HG02610 (cell line): ENCODE measurements around the gene GUCA2B.

Source experiments
- ATAC-seq: cut with Tn5 transposase; IDR thresholded peaks from one replicate; pipeline ENCODE4 v1.9.1; 2021; ENCODE audit warnings: mild to moderate bottlenecking, moderate library complexity; ENCODE audit not compliant: unreplicated experiment

Gene GUCA2B

GRCh38 chr1:42152907-42153600 lies at the start of gene GUCA2B:
GUCA2B (plus strand) TSS chr1:42153410; CDS start chr1:42153451, 41 bp downstream.
- no peak for ATAC-seq

DNA sequence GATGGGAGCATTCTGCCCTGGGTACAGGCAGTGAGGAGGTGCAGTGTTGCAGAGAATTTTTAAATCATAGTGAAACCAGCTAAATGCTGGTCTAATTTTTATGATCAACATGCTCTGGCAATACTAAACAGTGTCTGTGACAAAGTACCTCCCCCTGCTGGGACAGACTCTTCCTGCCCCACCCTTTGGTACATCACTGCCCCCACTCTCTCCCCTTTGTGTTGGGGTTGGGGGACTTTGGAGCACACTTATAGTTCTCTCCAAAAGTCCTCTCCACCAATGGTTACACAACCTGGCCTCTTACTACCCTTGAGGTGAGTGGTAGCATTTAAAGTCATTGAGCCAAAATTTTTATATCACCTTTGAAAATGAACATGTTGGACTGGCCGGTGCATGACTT lies 48.2 kb upstream of the GUCA2B start:
- ATAC-seq = no peak

DNA sequence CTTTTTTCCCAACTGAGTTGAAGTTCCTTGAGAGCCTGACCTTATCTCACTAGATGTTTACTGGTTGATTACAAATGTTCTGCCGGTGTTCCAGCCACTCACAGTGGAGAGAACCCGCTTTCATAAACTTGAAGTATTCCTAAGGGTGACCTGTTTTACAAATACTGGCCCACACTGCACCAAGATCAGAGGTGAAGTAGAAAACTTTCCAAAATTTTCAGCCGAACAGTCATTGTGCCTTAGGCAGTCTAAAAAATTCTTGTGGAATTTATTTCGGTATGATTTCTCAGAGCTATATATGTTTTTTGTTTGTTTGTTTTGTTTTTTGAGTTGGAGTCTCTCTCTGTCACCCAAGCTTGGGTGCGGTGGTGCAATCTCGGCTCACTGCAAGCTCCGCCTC lies 44.9 kb upstream of the GUCA2B start:
- no peak for ATAC-seq

GRCh38 chr1:42109600-42109999 lies 43.6 kb upstream of the GUCA2B start:
- no peak for ATAC-seq

DNA sequence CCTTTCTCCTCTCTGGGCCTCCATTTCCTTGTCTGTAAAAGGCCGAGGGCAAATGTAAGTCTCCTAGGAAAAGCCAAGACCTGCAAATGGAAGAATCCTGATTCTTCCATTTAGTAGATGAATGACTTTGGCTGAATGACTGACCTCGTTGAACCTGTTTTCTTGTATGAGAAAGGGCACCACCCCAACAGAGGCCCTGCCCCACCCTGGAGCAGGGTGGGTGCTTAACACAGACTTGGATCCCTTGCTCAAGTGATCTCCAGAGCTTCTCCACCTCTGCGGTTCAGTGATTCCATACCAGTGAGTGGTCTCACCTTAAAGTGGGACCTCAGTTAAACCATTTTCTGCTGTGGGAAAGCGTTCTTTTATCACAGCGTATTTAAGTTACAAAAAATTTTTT lies 39.0 kb upstream of the GUCA2B start:
- ATAC-seq = no peak

DNA sequence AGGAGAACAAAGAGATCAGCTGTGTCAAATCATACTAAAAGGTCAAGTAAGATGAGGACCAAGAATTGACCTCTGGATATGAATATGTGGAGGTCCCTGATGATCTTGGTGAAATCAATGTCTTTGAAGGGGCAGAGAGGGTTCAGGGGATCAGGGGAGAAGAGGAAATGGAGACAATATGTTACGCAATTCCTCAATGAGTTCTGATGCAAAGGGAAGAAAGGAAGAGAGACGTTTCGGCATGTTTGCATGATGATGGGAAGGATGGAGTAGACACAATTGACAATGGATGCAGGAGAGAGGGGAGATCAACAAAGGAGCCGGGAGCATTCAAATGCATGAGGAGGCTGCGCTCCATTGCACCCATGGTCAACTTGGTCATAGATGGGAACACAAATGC lies 36.0 kb upstream of the GUCA2B start:
- no peak for ATAC-seq

GRCh38 chr1:42118125-42118524 lies 35.1 kb upstream of the GUCA2B start:
- ATAC-seq = no peak

GRCh38 chr1:42122408-42122807 lies 30.8 kb upstream of the GUCA2B start:
- ATAC-seq = no peak

DNA sequence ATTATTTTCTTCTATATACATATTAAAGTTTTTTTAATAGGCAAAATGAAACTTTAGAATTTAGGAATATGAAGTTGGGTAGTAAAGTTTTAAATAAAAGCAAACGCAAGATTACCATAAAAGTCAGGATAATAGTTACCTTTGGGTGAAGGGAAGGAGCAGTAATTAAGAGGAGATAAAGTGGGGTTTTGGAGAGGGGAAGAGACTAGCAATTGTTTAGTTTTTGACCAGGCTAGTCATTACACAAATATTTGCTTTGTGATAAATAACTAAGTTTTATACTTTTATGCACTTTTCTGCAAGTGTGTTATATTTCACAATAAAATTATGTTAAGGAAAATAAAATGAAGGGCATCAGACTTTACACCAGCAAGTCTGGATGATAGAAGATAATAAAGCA lies 27.7 kb upstream of the GUCA2B start:
- no peak for ATAC-seq

GRCh38 chr1:42127767-42128166 lies 25.4 kb upstream of the GUCA2B start:
- no peak for ATAC-seq

GRCh38 chr1:42128499-42128898 lies 24.7 kb upstream of the GUCA2B start:
- no peak for ATAC-seq

DNA sequence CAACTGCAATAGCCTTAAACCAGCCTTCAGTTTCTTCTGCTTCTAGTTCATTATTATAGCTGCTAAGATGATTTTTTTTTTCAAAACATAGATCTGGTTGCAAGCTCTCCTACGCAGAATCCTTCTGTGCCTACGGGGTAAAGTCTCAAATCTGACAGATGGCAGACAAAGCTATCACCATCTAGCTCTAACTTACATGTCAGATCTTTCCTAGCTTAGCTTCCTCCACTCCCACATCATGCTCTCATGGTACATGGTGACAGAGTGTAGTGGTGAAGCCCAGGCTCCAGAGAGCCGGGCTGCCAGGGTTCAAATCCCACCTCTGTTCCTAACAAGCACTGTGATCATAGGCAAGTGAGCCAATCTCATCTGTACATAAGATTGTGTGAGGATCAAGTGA lies 24.2 kb upstream of the GUCA2B start:
- no peak for ATAC-seq

- ATAC-seq = no peak
Observed at GRCh38 chr1:42130061-42130660, 23.0 kb upstream of the GUCA2B start.

- no peak for ATAC-seq
Observed at GRCh38 chr1:42133390-42133789, 19.8 kb upstream of the GUCA2B start.

DNA sequence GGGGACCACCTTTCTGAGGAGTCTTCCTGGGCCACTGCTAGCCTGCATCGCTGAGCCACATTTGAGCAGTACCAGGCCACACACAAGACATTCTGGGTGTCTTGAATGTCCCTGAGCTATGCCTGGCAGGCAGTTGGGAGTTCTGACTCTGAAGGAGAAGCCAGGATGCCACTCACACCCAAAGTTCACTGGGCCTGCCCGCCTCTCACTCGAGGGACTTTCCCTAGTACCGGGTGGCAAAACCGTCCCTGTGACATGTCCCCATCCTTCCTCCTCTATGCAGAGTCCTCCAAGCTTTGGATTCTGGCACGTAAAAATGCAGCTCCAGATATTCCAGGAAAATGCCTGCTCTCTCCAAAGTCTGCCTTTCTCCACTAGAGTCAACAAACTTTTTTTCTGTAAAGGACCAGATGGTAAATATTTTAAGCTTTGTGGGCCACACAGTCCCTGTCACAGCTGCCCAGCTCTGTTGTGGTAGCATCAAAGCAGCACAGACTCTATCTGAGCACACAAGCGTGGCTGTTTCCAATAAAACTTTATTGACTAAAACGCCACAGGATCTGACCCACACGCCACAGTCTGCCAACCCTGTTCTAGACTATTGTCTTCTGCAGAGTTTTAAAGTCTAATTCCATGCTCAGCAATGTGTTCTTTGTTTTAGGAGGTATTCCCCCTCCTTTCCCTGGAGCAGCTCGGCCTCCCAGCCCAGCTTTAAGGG lies 19.2 kb upstream of the GUCA2B start:
- no peak for ATAC-seq

- no peak for ATAC-seq
Observed at GRCh38 chr1:42135426-42135825, 17.8 kb upstream of the GUCA2B start.

- no peak for ATAC-seq
Observed at GRCh38 chr1:42136466-42136865, 16.7 kb upstream of the GUCA2B start.

DNA sequence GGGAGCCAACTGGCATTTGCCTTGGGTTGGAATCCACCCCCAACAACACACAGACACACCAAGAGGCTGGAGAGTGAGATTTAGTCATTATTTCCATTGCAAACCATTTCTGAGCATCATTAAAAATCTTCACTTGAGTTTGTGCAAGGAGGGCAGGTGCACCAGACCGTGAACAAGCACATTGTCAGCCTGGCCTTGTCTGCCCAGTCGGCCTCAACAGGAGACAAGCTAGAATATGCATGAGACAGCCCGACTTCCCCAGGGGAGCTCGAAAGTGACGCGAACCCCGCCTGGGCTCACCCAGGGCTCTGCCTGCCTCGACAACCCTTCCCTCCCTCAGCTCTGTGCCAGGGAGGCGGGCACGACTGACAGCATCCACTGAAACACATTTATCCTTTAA lies 15.4 kb upstream of the GUCA2B start:
- ATAC-seq = no peak

GRCh38 chr1:42138586-42138985 lies 14.6 kb upstream of the GUCA2B start:
- no peak for ATAC-seq

- no peak for ATAC-seq
Observed at GRCh38 chr1:42139444-42139843, 13.8 kb upstream of the GUCA2B start.

GRCh38 chr1:42140191-42140590 lies 13.0 kb upstream of the GUCA2B start:
- ATAC-seq = no peak

- no peak for ATAC-seq
Observed at GRCh38 chr1:42141978-42142377, 11.2 kb upstream of the GUCA2B start.
